Lower leg skin (tissue), 4 donors: ENCODE results near the gene KCNC2. TPM values are rescaled to one million over a fixed set of nuclear protein-coding genes. Genes with fewer than 3 reads are reported as not detected.

Experiments
- DNase-seq, 2 donors: peaks; one replicate each; pipeline ENCODE4 v3.0.0-alpha.2; 2019; ENCODE audit warnings: low spot score in 2 of 2
- H3K4me3 ChIP-seq: fragments of 200-600 bp; sonication (generic); 2 replicates; pipeline ENCODE4 v1.5.1; 2017; ENCODE audit warnings: mild to moderate bottlenecking, low read depth; ENCODE audit not compliant: poor library complexity, severe bottlenecking
- CTCF ChIP-seq, 3 donors: fragments of 450-650 bp; IDR thresholded peaks; one replicate each; pipeline ENCODE4 v1.5.1; 2016; ENCODE audit warnings: antibody characterized with exemption in 3 of 3, mild to moderate bottlenecking in 3 of 3, moderate library complexity in 2 of 3
- POLR2A ChIP-seq, 2 donors: fragments of 450-650 bp; IDR thresholded peaks; one replicate each; pipeline ENCODE4 v1.6.1; 2016 to 2017; ENCODE audit warnings: antibody characterized with exemption in 2 of 2, mild to moderate bottlenecking in 1 of 2, moderate library complexity in 1 of 2
- WGBS, 2 donors: methylation state at CpG; one replicate each; pipeline ENCODE4 v1.1.5; 2018; 5-methylcytosine and 5-hydroxymethylcytosine counted together
- intact Hi-C: fragments of 100-400 bp; cut with DNase I; formaldehyde crosslinking; loops from one replicate; pipeline ENCODE4 v1.15.0; 2023; ENCODE audit warnings: low total_unique reads
- total RNA-seq, 4 donors: library from RNA; depleted of rRNA; stranded (reverse); fragments of >200 nt; gene quantifications; one replicate each; pipeline ENCODE4 v1.1.0, GENCODE V29; 2016

Gene KCNC2
- total RNA-seq, 4 donors from 2014 or later: 0.10 TPM; not detected in 3

GRCh38 chr12:75184516-75184915 is 25.1 kb downstream of the KCNC2 start:
- TF ChIP-seq CTCF (IDR thresholded peaks at IDR 0.05): no peak
- no peak for TF ChIP-seq POLR2A (IDR thresholded peaks at IDR 0.05)
- no peak overlapping the region for H3K4me3 ChIP-seq
- intact Hi-C loops: no loop called here
- no peak for DNase-seq

- intact Hi-C loops: no loop called here
- no peak for DNase-seq
- WGBS, 2 donors: 72 to 85% methylated on average over 4 of the region's 4 CpGs
- no peak overlapping the region for H3K4me3 ChIP-seq
- no peak for TF ChIP-seq POLR2A (IDR thresholded peaks at IDR 0.05)
- TF ChIP-seq CTCF (IDR thresholded peaks at IDR 0.05): no peak
These were observed 25.7 kb downstream of the KCNC2 start for GRCh38 chr12:75183967-75184366.

- intact Hi-C loops: no loop called here
- DNase-seq: no peak
- no peak overlapping the region for H3K4me3 ChIP-seq
- TF ChIP-seq POLR2A (IDR thresholded peaks at IDR 0.05) (no peak), CTCF (IDR thresholded peaks at IDR 0.05) (no peak)
These were observed 31.6 kb downstream of the KCNC2 start for GRCh38 chr12:75177997-75178396.

GRCh38 chr12:75172611-75173010 is 37.0 kb downstream of the KCNC2 start:
- DNase-seq: no peak
- intact Hi-C loops: no loop called here
- TF ChIP-seq POLR2A (IDR thresholded peaks at IDR 0.05) (no peak), CTCF (IDR thresholded peaks at IDR 0.05) (no peak)
- H3K4me3 ChIP-seq: no peak overlapping the region
- WGBS, 2 donors: 48 to 71% methylated on average over 1 of the region's 1 CpG

GRCh38 chr12:75170640-75171185 is 38.9 kb downstream of the KCNC2 start:
- DNase-seq: no peak
- no peak overlapping the region for H3K4me3 ChIP-seq
- TF ChIP-seq POLR2A (IDR thresholded peaks at IDR 0.05) (no peak), CTCF (IDR thresholded peaks at IDR 0.05) (no peak)
- WGBS, 2 donors: 36 to 37% methylated on average over 4 of the region's 4 CpGs
- intact Hi-C loops: no loop called here

- no peak for DNase-seq
- H3K4me3 ChIP-seq: no peak overlapping the region
- intact Hi-C loops: no loop called here
- TF ChIP-seq POLR2A (IDR thresholded peaks at IDR 0.05) (no peak), CTCF (IDR thresholded peaks at IDR 0.05) (no peak)
- WGBS, 2 donors: 43 to 49% methylated on average over 4 of the region's 4 CpGs
These were observed 46.8 kb downstream of the KCNC2 start for GRCh38 chr12:75162845-75163244.
